ENCODE data around the gene RSBN1.
"Not testable (repeated sequence)": the region's sequence is repeated elsewhere in the genome, so short reads cannot be mapped to it uniquely, and the experiment has no call there.

DNA sequence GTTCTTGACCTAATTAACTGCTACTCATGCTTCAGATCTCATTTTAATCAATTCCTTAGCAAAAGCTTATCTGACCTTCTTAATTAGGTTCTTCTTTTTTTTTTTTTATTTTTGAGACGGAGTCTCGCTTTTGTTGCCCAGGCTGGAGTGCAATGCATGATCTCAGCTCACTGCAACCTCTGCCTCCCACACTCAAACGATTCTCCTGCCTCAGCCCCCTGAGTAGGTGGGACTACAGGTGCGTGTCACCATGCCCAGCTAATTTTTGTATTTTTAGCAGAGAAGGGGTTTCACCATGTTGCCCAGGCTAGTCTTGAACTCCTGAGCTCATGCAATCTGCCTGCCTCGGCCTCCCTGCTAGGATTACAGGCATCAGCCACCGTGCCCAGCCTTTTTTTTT is 58.9 kb downstream of the RSBN1 start:
- TF ChIP-seq, protein P1, sequence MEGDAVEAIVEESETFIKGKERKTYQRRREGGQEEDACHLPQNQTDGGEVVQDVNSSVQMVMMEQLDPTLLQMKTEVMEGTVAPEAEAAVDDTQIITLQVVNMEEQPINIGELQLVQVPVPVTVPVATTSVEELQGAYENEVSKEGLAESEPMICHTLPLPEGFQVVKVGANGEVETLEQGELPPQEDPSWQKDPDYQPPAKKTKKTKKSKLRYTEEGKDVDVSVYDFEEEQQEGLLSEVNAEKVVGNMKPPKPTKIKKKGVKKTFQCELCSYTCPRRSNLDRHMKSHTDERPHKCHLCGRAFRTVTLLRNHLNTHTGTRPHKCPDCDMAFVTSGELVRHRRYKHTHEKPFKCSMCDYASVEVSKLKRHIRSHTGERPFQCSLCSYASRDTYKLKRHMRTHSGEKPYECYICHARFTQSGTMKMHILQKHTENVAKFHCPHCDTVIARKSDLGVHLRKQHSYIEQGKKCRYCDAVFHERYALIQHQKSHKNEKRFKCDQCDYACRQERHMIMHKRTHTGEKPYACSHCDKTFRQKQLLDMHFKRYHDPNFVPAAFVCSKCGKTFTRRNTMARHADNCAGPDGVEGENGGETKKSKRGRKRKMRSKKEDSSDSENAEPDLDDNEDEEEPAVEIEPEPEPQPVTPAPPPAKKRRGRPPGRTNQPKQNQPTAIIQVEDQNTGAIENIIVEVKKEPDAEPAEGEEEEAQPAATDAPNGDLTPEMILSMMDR (IDR thresholded peaks at IDR 0.05): not testable (repeated sequence)
- TF ChIP-seq EZH2 (IDR thresholded peaks at IDR 0.05): not testable (repeated sequence)

Data from neural progenitor cell (in vitro differentiated cells).